NCI-H748 treated with DMSO at 0.1 percent for 48 hours (cell line): Measurements from ENCODE around the gene GNL2.

Experiments used
- DNase-seq: peaks from one replicate; lab custom pipeline; 2025; lab: John Stamatoyannopoulos, UW

GNL2 gene

DNA sequence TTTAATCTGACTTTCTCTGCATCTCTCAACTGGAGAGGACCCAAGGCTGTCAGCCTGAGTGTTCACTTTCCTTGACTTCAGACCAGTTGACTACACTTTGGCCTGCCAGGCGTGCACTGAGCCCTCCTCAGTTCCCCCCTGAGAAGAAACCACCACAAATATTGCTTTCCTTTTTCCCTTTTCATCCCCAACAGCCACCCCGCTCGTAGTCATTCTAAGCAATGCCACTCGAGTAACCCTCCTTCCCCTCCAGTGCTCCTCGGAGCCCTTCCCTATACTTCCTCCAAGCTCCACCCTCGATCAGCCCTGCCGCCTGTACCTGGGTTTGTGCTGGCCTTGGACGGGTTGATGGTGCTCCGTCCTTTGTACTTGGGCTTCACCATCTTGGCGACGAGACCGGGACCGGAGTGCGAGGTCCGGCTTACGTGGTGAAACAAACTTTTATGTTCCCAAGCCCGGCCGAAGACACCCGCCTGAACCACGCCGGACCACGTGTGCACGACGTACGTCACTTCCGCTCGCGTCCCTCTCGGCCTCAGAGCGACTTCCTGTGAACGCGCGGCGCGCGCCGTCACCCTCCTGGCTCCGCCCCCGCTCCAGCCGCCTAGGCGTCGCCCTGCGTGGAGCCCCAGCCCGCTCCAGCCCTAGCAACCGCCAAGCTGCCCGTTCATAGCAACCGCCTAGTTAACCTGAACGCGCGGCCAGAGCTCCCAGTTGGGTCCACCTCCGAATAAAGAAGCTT is at the start of gene GNL2:
GNL2 (minus strand) TSS at position 498 of the 742 bp plus-strand sequence; CDS start at position 383, 115 bp downstream.
- DNase-seq = peak; percentile 72

DNA sequence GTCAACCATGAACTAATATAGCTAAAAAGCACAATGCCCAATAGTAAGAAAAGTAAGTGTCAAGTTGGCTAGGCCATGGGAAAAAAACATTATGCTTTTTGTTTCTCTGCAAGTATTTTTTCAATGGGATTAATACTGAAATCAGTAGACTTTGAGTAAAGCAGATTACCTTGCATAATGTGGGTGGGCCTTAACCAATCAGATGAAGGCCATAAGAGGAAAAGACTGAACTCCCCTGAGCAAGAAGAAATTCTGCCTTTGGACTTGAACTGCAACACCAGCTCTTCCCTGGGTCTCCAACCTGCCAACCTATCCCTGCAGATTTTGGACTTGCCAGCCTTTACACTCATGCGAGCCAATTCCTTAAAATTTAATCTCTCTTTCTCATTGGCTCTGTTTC is 45.3 kb upstream of the GNL2 start:
- DNase-seq = no peak

GRCh38 chr1:37636435-37636834 is 40.7 kb upstream of the GNL2 start:
- DNase-seq = no peak

DNA sequence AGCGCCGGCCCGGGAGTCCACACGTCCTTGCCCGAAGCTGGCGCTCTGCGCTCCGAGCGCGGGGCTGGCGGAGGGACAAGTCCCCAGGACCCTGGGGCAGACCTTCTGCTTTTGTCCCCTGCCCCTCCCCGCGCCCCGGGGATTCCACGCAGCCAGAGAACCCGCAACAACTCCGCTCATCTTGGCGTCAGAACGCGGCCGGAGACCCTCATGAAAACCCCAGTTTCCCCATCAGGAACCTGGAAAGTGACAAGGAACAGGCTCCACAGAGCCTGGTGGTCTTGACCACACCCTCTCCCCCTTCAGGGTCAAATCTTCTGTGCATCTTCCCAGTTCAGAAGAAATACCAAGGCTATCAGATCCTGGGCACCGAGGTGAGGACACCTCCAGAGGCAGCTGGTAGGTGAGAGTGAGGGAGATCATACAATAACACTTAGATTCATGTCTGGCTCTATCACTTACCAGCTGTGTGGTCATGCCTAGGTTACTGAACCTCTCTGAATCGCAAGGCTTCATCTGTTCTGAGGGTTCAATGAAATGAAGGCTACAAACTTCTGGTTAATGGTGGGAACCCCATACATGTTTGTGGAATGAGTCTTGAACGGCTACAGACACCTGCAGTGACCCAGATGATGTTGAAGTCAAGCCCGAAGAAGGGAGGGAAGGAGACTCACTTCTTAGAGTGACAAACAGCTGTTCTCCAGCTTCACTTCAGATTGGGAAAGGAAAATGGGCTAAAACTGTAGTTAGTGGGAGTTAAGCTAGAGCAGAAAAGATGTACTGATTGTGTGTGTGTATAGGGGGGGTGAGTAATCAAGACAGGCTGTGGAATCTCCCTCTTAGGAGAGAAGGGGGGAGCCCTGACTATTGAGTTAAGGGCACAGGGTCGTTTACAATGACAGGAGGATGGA is 39.5 kb upstream of the GNL2 start:
- no peak for DNase-seq

- no peak for DNase-seq
Observed at GRCh38 chr1:37634244-37634991, 38.7 kb upstream of the GNL2 start, which contains the start of gene RSPO1. Gene RSPO1, minus strand, starts transcription at chr1:37634892. Its CDS starts 5,231 bp downstream, at chr1:37629661.

GRCh38 chr1:37633938-37634243 is 38.2 kb upstream of the GNL2 start:
- DNase-seq = no peak

DNA sequence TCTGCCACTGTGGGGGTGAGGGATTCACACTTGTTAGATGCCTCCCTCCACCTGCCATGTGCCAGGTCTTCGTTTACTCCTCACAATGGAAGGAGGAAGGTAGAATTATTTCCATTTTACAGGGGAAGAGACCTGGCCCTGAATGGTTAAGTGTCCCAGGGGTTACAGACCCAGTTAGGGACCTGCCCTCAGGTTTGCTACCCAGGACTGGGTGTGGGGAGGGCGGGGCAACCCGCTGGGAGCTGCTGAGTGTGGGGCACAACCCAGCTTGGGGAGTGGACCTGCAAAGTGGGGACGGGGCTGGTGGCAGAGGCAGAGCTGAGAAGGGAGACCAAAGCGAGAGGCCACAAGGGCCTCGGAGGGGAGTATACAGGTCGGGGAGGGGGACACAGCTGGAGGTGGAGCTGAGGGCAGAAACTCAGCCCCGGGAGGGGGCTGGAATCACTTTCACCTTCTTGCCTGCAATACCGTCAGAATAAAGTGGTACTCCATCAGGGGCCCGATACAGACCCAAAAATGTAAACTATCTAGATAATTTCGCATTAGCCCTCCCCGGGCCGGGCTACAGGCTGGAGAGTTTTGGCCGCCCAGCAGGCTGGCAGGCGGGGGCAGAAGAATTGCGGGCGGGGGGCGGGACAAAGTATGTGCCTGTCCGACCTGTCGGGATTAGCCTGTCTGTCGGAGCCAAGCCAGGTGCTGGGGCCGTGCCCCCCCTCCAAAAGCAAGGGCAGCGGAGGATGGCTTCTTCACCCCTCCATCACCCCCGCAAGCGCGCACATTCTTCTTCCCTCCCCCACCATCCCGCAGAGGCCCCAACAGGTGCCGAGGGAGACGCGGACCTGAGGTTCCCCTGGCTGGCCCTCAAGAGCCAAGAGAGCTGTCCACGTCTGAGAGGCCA is 37.6 kb upstream of the GNL2 start:
- DNase-seq = no peak

DNA sequence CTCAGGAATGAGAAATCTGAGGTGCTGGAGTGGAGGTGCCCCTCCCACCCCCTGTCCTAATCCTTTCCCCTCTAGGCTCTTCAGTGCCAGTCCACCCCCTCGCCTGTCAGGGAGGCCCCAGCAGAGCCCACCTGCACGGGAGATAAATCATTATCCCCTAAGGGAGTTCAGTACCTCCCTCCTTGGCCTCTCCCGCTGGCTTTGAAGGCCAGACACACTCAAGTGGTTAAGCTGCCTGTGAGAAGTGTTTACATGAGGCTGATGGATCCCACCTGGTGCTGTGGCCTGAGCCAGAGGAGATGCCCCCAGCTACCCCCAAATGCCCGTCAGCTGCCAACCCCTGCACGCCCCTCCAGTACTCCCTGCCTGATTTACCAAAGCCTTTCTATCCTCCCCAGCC is 35.3 kb upstream of the GNL2 start:
- DNase-seq = no peak

GRCh38 chr1:37630426-37631028 is 34.8 kb upstream of the GNL2 start:
- no peak for DNase-seq

DNA sequence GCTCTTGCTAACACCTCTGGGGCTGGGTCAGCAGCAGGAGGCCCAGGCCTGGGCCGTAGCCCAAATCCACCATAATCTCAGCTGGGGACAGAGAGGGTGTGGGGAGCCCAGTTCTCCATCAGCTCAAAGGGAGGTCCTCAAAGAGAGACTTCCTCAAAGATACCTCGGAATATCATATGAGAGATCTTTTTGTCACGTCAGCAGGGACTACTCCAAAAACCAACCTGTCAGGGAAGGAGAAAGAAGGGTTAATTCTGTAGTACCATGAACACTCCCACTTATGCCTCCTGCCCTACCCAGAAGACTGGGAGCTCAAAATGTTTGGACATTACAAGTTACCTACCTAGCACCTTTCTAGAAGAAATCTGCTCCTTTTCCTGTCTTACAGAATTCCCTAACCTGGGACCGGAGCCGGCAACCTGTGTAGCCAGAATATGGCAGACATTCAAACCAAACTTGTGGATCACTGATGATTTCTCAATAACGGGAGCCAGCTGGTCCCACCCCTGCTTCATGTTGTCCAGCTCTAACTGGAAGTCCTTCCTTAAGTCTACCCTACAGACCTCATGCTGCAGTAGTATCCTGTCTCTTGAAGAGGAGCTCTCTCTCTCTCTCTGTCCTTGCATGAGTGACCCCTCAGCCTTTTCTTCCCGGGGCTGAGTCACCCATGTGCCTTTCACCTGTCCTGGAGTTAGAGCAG is 34.1 kb upstream of the GNL2 start:
- DNase-seq = no peak

DNA sequence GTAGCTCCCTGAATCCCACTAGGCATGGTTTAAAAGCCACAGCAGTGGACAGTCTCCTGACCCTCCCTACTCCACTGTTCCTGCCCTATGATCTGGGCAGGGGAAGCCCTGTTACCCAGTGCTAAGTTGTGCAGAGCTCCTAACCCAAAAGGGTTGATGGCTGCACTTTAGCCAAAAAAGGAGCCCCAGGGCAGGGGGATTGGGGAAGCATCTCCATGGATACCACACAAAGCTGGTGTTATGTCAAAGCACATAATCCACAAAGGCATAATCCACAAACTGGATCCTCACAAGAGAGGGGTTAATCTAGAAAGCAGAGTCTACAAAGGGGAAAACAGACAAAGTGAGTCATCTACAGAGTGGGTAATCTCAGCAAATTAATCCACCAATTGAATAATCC is 33.3 kb upstream of the GNL2 start:
- DNase-seq = no peak

DNA sequence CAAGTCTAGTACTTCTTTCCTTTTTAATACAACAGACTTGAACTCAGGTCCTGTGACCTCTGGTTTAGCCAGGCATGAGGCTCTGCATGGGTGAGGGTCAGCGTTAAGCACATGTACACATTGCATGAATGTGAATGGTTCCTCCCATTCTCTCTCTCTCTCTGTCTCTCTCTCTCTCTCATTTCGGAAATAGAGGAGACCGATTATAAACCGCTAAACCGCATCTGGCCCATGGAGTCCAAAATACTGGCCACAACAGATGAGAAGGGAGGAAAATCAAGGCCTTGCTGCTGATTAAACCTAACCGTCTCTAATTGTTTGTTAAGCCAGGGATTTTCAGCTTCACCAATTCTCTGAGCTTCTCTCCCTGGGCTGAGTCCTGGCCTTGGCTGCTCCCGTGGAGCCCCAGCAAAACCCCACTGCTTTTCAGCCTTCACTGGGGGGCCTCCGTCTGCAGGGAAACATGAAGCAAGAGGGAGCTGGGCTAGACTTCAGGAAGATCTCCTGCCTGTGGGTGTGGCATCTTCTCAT is 32.4 kb upstream of the GNL2 start:
- no peak for DNase-seq

DNA sequence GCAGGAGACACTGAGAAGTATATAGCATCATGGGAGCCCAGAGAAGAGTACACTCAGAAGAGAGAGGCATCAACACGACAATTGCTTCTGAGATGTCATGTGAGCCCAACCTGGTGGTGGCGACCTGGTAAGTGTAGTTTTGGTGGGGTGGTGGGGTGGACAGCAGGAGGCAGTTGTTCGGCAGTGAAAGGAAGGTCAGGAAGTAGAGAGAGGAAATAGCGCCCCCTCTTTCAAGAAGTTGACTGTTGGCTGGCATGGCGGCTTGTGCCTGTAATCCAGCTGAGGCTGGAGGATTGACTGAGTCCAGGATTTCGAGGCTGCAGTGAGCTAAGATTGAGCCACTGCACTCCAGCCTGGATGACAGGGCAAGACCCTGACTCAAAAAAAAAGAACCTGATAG is 26.4 kb upstream of the GNL2 start:
- no peak for DNase-seq

GRCh38 chr1:37621326-37621870 is 25.7 kb upstream of the GNL2 start:
- no peak for DNase-seq

GRCh38 chr1:37620707-37621106 is 25.0 kb upstream of the GNL2 start:
- peak; percentile 2 for DNase-seq

DNA sequence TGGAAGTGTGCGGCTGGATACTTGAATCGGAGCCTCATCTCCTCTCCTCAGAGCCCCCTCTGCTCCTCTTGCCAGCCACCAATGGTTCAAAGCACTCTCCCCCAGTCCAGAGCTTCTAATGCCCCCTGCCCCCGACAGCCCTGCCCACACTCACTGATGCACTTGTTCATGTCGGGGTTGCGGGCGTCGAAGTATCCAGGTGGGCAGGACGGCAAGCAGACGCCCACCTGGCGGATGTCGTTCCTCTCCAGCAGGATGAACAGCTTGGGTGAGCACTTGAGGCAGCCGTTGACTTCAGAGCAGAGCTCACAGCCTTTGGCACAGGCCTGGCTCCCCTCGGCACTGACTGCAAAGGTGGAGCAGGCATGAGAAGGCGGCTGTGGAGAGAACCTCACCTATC is 20.6 kb upstream of the GNL2 start:
- DNase-seq = no peak

- no peak for DNase-seq
Observed at GRCh38 chr1:37614105-37614504, 18.4 kb upstream of the GNL2 start.

GRCh38 chr1:37612186-37612585 is 16.4 kb upstream of the GNL2 start:
- no peak for DNase-seq

DNA sequence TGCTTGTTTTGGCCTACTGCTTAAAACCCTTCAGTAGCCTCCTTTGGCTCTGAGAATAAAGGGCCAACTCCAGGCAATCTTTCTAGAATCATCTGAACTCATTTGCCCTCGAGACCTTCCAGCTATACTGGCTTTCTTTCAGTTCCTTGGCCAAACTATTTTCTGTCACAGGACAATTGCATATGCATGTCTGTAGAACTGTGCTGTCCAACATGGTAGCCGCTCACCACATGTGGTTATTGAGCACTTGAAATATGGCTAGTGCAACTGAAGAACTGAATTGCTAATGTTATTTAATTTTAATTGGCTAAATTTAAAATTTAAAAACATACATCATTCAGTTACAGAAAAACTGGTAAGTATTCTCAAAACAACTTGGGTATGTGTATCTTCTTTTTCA is 14.3 kb upstream of the GNL2 start:
- DNase-seq = no peak

- DNase-seq = no peak
Observed at GRCh38 chr1:37609002-37609401, 13.3 kb upstream of the GNL2 start.
